ENCODE results near the gene SLC8A1.

DNA sequence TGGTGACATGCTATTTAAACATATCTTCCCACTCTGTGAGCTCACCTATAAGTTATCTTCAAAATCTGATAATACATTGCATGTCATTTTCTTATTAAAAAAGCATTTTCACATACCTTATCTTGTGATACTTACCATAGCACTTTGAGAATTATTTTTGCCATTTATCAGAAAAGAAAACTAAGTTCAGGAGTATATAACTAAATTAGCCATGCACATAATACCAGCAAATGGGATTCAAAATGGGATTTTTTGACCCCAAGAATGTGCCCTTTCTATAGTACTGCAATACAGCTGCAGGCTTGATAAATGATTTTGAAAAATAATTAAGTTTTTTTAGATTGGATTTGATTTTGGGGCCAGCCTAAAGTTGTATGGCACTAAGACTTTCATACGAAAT lies 41.2 kb downstream of the SLC8A1 start:
- TF ChIP-seq EP300 (IDR thresholded peaks at IDR 0.05) (no peak), POLR2A (IDR thresholded peaks at IDR 0.05) (no peak), CTCF (IDR thresholded peaks at IDR 0.05) (no peak), POLR2AphosphoS5 (IDR thresholded peaks at IDR 0.05) (no peak)
